T-helper 2 cell treated with Interferon-gamma antibody and Interleukin-4, amounts not matched to agents 100 ng/mL and 5 ng/mL, for 36 hours (primary cell): Measurements from ENCODE around the gene CPNE7. TPM values are rescaled to one million over a fixed set of nuclear protein-coding genes. Genes with fewer than 3 reads are reported as not detected.
"Not testable (repeated sequence)": the region's sequence is repeated elsewhere in the genome, so short reads cannot be mapped to it uniquely, and the experiment has no call there.

Experiments used
- intact Hi-C: fragments of 100-400 bp; cut with micrococcal nuclease; formaldehyde crosslinking; loops from one replicate; pipeline ENCODE4 v1.15.1; 2023
- total RNA-seq: library from RNA; stranded (reverse); gene quantifications from 2 replicates; pipeline ENCODE4 v1.2.3, GENCODE V29; 2022

Gene CPNE7
- total RNA-seq, 1 donor from 2014 or later, result 3.8 TPM

- intact Hi-C loops, result loop anchor here (10.0 kb wide), 2 partner anchors 159 to 299 kb away; partner anchors contain the start of genes VPS9D1 and ZNF276
Observed at GRCh38 chr16:89565506-89566372, 9.8 kb upstream of the CPNE7 start.

GRCh38 chr16:89567656-89568594 lies 7.6 kb upstream of the CPNE7 start:
- intact Hi-C loops, result loop anchor here (10.0 kb wide), 2 partner anchors 157 to 297 kb away; partner anchors contain the start of genes VPS9D1 and ZNF276

GRCh38 chr16:89569506-89570341 lies 5.8 kb upstream of the CPNE7 start:
- intact Hi-C loops, result loop anchor here (10.0 kb wide), 2 partner anchors 155 to 295 kb away; partner anchors contain the start of genes VPS9D1 and ZNF276

DNA sequence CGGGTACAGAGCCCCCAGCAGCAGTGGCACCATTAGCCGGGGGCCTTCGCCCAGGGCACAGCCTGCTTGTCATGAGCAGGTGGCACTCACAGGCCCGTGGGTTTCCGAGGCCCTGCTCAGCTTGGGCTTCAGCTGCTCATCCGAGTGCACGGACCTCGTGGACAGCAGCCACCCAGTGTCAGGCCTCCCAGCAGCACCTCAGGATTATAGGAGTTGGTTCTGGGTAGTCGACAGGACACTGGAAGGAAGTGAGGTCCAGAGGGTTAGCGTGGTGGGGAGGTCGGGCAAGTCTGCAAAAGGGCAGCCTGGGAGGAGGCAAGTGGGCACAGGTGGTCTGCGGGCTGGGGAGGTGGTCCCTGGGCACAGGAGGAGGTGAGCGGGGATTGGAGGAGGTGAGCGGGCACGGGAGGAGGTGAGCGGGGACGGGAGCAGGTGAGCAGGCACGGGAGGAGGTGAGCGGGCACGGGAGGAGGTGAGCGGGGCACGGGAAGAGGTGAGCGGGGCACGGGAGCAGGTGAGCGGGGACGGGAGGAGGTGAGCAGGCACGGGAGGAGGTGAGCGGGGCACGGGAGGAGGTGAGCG lies 5.1 kb upstream of the CPNE7 start:
- intact Hi-C loops, result no loop called here

- intact Hi-C loops, result not testable (repeated sequence)
Observed at GRCh38 chr16:89570983-89571598, 4.5 kb upstream of the CPNE7 start.

GRCh38 chr16:89571636-89572035 lies 3.9 kb upstream of the CPNE7 start:
- intact Hi-C loops, result no loop called here

DNA sequence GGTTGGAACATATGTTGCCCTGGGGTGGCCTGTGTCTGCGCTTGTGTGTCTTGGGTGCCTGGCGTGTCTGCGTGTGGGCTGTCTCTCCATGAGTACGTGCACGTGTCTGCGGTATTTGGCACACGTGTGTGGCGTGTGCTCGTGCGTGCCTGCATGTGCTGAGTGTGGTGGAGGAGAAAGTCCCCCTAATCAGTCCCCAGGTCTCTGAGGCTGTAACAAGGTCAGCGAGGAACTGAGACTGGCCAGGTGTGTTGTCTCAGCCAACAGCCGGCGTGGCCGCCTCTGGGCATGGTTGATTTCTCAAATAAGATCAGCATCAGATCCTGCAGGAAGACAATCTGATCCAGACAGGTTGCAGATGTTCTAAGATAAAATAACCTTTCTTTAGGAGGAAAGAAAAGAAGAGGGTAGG lies 3.5 kb upstream of the CPNE7 start:
- intact Hi-C loops, result no loop called here

- intact Hi-C loops, result no loop called here
Observed at GRCh38 chr16:89572485-89573205, 2.9 kb upstream of the CPNE7 start.

DNA sequence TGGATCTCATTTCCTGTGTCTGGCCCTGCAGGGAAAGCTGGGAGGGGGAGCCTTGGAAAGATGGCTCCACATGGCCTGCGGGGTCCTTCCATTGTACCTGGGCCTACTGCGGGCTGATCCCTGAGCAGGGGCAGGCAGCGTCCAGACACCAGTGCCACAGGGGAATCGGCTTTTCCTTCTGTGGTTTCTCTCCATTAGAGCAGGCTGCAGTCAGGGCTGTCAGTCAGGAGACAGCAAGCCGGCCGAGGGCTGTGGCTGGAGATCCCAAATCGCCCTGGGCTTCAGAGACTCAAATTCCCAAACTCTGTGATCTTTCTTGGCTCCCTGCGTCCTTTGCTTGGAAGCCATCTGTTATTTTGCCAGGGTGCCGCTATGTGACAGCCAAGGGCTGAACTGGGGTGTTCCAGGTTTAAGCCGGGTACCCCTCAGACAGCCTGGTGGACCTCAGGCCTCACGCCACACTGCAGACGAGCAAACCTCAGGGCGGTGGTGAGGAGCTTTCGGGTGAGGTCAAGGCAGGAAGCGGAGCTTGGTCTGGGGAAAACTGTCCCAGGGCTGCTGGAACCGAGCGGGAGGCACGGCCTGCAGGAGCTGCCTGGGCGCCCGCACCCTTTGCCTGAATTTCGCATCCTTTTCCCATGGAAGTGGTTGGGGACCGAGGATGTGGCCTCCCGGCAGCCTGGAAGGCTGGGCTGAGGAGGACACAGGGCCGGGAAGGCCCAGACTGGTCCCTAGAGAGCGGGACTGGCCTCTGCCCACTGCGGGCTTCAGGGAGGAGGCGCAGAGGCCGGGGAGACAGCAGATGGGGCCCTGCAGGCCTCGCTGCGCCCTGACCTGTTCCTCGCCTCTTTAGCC lies 1.5 kb upstream of the CPNE7 start:
- intact Hi-C loops, result loop anchor here (1.0 kb wide), 2 partner anchors 67 to 127 kb away; partner anchors contain the start of gene SPATA2L

- intact Hi-C loops, result loop anchor here (1.0 kb wide), 2 partner anchors 67 to 127 kb away; partner anchors contain the start of gene SPATA2L
Observed at GRCh38 chr16:89574681-89575246, 794 bp upstream of the CPNE7 start.

GRCh38 chr16:89576153-89577054 lies 846 bp downstream of the CPNE7 start:
- intact Hi-C loops, result no loop called here

DNA sequence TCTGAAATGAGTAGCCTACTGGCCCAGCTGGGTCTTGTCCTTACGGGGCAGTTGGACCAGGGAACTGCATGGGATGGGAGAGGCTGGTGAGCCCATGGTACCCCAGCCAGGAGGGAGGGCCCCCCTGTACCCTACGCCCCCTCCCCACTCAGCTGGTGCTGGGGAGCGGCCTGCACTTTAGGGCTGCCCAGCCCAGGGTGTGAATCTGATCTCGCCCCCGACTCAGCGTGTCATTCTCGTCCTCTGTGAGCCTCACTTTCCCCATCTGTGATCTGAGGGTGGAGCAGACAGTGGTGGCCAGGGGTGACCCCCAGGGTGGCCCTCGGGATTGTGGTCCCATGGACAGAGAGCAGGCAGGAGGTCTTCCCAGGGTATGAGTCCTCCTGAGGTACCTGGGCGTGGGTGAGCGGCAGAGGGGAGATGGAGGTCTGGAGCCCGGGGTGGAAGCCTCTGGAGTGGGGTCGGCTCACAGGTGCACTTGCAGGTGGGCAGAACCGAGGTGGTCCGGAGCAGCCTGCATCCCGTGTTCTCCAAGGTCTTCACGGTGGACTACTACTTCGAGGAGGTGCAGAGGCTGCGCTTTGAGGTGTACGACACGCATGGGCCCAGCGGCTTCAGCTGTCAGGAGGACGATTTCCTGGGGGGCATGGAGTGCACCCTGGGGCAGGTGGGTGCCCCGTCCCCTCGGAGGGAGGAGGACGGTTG lies 1.6 kb downstream of the CPNE7 start:
- intact Hi-C loops, result no loop called here

DNA sequence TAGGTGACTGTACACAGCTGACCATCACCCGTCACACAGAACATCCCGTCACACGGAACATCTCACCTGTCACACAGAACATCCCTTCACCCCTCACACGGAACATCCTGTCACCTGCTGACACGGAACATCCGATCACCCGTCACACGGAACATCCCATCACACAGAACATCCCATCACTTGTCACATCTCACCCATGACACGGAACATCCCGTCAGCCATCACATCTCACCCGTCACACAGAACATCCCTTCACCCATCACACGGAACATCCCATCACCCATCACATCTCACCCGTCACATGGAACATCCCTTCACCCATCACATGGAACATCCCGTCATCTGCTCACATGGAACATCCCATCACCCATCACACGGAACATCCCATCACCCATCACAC lies 3.8 kb downstream of the CPNE7 start:
- intact Hi-C loops, result no loop called here

DNA sequence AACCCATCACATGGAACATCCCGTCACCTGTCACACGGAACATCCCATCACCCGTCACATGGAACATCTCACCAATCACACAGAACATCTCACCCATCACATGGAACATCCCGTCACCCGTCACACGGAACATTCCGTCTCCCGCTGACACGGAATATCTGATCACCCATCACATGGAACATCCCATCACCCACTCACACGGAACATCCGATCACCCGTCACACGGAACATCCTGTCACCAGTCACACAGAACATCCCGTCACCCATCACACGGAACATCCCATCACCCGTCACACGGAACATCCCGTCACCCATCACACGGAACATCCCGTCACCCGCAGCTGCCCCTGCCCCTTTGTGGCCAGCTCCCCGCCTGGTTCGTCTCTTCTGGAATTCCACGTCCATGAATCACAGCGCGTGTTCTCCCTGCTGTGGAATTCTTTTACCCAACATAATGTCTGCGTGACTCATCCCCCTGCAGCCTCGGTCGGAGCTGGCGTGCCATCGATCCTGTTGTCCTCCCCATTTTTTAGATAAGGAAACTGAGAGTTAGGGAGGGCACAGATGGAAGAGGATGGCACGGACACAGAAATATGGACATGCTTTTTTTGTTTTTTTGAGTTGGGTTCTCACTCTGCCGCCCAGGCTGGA lies 5.6 kb downstream of the CPNE7 start:
- intact Hi-C loops, result no loop called here

DNA sequence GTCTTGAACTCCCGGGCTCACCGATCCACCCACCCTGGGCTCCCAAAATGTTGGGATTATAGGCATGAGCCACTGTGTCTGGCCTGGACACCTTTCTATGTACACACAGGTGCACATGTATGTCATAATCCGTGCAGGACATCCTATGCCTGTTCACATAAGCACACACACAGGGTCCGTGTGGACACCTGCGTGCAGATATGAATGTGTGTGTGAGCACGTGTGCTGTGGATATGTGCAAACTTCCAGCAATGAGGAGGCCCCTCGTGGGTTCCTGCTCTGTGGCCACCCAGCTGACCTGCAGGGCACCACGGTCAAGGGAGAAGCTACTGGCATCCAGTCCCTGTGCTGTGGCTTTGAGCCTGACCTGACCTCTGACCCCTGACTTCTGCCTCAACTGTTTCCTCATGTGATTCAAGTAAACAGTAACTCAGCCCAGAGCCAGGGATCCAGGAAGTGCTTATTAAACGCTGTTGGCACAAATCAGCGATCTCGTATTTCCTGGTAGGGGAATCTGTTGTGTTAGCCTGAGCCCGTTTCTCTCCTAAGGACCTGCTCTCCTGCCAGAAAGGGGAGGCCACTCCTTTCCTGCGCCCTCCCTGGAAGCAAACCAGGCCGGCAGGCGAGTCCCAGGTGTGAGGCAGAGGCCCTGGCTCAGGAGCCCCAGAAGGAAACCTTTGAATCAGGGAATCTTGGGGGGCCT lies 6.5 kb downstream of the CPNE7 start:
- intact Hi-C loops, result no loop called here
